Stimulated activated CD4-positive, alpha-beta T cell treated with anti-CD3 and anti-CD28 coated beads, Interleukin-12 subunit alpha, Interleukin-12 subunit beta, amount 100 ng/mL, for 24 hours (primary cell): ENCODE results near the gene SDK2.
A peak's percentile ranks its signal among the peaks of the same experiment; 100 is the strongest.

Experiments used
- DNase-seq, 2 experiments: peaks; one replicate each; pipeline ENCODE4 v3.0.0-alpha.2; 2020; ENCODE audit warnings: low read depth in 2 of 2

SDK2 gene

DNA sequence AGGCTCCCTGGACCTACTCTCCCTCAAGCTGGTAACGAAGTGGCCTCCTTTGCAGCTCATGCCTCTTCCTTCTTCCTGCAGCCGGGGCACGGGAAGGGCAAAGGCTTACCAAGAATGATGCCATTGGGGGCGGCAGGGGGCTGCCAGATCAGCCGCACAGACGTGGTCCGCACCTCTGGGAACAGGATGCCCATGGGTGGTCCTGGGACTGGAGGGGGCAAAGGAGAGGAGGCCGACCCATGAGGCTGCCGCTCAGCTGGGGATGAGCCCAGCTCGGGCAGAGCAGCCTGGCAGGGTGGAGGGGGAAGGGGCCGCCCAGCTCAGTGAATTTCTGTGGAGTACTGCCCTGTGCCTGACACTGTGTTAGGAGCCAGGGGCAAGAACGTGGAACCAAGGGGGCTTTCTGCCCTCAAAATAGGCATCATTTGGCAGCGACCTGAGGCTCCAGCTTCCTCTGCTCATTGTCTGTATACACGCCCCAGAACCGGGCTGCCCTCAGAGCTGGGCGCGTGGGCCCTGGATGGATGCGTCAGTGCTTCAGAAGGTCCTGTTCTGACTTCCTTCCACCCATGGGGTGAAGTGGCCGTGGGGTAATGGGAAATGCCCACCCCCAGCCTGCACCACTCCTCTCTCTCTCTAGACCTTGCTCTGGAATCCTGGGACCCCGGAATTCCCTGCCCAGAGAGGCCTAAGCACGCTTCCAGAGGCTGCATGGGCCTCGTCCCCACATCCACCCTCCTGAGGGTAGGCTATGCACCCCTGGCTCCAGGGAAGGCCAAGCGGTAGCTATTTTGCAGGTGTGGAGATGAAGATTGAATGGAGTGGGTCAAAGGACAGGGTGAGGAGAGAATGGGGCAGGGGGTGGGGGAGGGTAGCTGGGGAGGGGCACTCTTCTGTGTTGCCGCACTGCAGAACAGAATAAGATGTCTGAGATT, 252.6 kb downstream of the SDK2 start:
- no peak for DNase-seq

DNA sequence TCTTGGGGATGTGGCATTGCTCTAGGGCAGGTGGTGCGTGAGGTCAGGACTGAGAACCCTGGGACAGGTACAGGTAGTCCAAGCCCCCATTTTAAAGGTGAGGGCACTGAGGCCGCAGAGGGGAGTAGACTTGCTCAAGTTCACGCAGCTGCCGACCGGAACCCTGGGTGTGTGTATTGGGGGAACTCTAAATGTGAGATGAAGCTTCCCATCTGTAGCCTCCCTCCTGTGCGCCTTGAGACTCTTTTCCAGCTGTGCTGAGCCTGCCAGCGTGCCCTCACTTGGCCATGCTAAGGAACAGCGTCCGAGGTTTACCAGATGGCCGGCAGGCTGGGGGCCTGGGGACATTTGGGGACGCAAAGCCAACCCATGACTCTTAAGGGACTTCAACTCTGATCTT, 253.4 kb downstream of the SDK2 start:
- DNase-seq, result no peak

DNA sequence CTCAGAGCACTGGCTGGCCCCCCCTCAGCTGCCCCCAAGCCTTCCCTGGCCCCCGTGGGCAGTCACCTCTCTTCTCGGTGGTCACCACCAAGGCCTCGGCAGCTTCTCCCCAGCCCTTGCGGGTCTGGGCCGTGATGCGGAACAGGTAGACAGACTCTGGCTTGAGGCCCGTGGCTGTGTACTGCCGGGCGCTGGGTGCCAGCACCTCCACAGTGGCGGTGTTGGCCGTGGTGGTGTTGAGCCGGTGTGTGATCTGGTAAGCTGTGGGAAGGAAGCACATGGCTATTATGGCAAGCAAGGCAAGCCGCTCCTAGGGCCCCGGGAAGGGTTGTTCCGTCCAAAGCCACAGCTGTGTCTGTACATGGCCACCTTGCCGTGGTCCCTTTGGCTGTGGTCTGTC, 254.0 kb downstream of the SDK2 start:
- no peak for DNase-seq

DNA sequence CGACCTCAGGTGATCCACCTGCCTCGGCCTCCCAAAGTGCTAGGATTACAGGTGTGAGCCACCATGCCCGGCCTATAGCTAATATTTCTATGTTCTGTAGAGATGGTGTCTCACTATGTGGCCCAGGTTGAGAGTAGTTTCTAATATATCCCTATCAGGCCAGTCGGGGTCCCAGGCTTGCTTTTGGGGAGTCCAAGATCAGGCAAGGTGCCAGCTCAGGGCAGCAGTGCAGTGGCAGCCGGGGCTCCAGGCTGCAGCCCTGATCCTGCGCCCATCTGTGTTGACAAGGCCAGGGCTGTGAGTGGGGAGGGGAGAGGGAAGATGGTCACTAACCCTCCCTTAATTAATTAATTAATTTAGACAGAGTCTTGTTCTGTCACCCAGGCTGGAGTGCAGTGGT, 254.8 kb downstream of the SDK2 start:
- no peak for DNase-seq

- no peak for DNase-seq
Observed at GRCh38 chr17:73388578-73388905, 255.7 kb downstream of the SDK2 start.

DNA sequence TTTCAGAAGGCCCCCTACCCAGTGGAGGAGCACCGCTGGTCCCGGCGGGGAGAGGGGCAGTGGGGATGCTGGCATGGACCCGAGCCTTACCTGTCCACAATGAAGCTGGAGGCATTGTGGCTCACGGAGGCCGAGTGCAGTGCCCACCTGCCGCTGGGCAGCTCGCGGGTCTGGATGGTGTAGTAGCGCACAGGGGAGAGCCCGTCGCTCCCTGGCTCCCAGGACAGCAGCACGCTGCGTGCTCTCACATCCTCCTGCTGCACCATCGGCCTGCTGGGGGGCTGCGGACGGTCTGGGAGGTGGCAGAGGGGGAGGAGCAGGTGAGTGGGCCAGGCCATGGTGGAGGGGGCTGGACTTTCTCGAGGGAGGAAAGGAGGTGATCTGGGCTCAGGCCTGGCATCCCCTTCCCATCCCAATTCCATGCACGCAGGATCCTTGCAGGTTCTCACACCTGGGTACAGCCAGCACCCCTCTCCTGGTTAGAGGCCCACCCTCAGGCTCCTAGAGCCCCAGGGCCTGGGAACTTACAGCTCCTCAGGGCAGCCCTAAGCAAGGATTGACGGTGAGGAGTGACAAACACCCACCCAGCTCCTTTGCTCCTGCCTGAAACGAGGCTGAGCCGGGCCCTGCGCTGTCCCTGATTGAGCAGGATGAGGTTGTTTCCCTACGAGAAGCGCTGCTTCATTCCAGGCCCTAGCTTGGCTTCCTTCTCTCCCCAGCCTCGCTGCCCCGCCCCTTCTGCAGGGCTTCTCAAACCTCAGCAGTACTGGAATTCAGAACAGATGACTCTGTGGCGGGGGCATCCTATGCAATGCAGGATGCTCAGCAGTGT, 256.3 kb downstream of the SDK2 start:
- DNase-seq, result no peak

DNA sequence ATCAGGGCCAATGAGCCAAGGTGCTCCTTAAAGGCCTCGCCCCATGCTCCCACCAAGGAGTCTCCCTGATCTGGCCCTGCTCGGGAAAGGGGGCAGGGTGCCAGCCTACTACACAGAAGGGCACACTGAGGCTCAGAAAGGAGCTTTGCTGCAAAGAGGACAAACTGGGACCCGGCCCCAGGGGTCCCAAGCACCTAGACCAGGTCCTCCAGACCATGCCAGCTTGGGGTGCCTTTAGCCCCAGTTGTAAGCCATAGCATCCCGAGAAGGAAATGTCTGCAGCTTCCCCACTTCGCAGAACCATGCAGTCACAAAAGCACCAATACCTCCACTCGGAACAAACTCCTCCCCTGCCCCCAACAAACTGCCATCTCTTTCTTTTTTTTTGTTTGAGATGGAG, 257.7 kb downstream of the SDK2 start:
- no peak for DNase-seq

DNA sequence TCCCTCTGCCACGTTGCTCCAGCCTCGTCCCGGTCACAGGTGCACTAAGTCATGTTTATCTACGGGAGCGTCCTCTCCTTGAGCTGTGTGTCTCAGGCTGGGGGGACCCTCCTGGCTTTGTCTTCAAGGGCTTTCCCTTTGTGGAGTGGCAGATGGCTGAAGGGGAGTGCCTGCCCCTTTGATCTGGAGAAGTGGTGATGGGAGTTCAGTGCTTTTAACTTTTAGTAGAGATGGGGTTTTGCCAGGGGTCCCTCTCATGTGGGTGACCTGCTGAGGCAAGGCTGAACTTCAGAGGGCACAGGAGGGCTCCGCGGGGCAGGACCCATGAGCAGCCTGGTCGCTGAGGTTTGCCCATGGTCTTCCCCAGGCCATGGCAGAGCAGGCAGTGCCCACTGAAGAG, 259.3 kb downstream of the SDK2 start:
- no peak for DNase-seq

DNA sequence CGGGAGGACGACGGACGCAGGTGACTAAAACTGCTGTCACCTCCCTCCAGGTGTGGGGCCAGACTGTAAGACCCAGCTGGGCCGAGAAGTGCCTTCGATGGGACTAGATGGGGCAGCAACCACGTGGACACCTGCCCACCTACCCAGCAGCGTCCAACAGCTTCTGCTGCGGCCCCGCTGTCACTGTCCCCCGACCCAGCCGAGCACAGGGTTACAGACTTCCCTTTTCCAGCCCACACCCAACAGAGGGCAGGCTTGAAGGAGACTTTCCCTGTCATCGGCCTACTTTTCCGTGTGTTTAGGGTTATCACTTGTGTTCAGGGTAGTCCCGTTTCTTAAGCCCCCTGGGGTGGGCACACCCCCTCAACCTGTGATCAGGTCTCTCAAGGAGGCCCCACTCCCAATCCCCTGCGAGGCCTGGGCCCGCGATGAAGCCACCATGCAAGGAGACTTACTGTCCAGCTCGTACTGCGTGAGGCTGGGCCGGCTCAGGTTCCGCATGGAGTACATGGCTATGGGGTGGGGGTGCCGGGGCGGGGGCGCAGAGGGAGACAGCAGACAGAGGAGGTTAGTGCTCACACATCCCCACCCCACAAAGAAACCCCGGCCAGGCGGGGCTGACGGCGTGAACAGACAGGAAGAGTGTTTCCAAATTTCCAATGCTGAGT, 263.7 kb downstream of the SDK2 start:
- DNase-seq, result no peak

GRCh38 chr17:73379826-73380225, 264.4 kb downstream of the SDK2 start:
- no peak for DNase-seq

DNA sequence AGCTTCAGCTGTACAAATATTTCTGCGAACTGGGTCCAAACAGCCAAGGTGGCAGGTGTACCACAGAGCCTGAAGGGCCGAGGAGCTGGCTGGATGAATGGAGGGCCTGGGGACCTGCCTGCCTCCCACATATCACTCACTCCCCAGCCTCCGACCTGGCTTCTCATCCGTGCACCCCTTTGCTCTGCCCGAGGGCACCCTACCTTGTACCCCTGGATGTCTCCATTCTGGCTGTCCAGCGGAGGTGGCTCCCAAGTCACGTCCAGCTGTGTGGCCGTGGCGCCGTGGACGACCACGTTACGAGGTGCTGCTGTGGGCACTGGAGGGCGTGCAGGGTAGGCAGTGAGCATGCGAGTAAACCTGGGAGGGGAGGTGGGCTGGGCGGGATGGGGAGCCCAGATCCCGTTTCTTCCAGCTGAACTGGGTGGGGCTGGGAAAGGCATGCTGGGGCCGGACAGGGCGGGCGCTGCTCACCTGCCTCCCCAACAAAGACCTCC, 265.2 kb downstream of the SDK2 start:
- no peak for DNase-seq

DNA sequence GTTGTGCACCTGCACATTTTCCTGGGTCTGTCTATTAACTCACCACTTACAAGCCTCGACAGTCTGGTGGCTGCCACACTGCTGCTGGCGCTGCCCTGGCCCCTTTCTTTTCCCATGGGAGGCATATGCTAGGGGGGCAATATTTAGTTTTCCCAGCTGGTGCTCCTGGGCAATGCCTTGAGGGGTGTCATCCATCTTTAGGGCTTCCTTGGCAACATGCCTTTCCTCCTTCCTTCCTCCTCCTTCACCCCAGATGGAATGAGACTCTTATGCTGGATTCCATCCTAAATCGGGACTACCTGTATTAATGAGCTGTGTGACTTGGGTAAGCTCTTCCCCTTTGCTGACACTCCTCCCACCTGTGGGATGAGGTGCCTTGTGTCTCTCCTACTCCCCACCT, 267.6 kb downstream of the SDK2 start:
- no peak for DNase-seq

- DNase-seq, result no peak
Observed at GRCh38 chr17:73376152-73376551, 268.1 kb downstream of the SDK2 start.

GRCh38 chr17:73371836-73372235, 272.4 kb downstream of the SDK2 start:
- DNase-seq, result no peak

DNA sequence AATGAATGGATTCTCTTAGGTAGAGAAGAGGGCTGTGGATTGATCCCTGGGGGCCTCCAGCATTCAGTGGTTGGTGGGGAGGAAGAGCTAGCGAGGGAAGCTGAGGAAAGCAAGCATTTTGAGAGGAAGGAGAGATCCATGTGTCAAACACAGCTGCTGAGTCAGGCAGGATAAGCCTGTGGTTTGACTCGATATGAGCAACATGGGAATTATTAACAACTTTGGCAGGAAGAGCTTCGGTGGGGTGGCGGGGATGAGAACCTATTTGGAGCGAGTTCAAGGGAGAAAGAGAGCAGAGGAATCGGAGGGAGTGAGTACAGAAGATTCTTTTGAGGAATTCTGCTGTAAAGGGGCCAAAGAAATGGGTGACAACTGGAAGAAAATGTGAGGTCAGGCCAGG, 273.0 kb downstream of the SDK2 start:
- DNase-seq, result no peak

DNA sequence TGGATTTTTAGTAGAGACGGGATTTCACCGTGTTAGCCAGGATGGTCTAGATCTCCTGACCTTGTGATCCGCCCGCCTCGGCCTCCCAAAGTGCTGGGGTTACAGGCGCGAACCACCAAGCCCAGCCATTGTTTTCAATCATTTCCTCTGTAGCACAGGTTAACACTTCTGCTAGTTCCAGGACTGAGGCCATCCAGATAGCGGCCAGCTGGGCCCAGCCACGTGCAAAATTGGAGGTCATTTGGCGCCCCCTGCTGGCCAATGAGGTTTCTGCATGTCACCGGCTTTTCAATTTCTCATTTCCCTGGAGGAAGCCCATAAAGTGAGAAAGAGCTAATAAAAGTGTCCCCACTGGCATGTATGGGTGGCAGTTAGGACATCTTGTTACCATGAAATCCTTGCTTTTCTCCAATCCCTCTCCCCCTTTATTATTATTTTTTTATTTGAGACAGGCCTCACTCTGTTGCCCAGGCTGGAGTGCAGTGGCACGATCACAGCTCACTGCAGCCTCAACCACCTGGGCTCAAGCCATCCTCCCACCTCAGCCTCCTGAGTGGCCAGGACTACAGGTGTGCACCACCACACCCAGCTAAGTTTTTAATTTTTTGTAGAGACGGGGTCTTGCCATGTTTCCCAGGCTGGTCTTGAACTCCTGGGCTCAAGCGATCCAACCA, 274.3 kb downstream of the SDK2 start:
- peak; percentile 49 to 77 for DNase-seq

DNA sequence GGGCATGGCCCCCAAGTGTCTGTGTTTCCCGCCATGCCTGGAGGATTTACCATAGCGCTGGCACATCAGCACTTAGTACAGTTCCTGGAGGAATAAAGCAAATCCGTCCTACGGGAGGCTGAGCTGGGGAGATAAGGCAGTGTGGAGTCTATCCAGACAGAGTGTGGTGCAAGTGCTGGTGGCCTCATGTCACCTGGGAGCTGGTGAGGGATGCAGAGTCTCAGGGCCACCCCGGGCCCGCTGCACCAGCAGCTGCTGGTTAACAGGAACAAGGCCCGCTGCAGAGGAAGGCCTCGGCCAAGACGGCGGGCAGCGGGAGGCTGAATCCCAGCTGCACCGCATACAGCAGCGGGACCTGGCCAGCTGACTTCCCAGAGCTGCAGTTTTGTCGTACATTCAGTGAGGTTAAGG, 275.1 kb downstream of the SDK2 start:
- no peak for DNase-seq

DNA sequence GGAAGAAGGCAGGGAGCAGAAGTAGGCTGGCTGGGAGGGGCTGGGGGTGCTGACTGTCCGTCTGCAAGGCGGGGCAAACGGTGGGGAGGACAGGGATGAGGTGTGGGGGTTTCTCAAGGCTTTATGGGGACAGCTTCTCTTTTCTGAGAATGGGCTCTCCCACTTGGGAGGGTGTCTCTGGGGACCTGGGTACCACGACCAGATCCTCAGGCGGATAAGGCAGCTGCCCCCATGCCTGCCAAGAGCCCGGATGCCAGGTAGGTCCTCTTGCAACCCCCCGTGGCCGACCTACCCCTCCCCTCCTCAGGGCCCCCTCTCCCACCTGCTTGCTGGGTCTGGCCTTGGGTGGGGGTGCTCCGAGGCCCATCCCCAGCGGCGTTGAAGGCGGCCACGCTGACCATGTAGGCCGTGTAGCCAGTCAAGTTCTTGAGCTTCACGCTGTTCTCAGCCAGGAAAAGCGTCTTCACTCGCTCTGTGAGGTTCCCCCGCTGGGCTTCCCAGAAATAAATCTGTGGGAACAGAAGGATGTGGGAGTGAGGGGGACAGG, 276.1 kb downstream of the SDK2 start:
- DNase-seq, result no peak

DNA sequence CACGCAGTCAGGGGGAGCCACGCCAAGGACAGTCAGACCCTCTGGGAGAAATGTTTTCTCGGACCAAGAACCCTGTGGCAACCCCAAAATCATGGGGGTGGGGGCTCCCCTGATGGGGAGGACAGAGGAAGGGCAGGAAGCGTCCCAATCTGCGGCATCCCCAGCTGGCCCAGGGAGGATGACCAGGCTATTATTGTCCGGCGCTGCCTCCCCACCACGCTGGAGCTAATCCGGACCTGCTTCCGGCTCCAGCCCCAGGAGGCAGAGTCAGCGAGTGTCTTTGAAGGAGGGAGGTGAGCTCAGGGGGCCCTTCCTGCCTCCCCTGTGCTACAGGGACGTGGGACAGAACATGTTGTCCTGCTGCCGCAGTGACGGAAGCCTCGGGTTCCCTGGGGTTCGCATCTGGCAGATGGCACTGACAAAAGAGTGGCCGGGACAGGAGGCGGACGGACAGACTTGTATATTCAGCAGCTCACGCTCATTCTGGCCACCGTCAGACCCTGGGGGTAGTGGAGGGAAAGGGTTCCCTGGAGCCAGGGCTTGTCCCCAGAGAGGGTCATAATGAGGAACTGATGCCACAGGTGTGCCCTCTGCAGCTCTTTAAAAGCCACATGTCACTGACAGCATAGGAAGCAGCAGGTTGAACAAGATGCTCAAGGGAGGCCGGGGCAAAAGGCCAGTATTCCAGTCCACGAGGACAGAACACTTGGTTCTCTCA, 278.2 kb downstream of the SDK2 start:
- no peak for DNase-seq

GRCh38 chr17:73365301-73365874, 278.9 kb downstream of the SDK2 start:
- DNase-seq, result no peak

- DNase-seq, result no peak
Observed at GRCh38 chr17:73364155-73364522, 280.1 kb downstream of the SDK2 start.
